Activated CD8-positive, alpha-beta memory T cell treated with anti-CD3 and anti-CD28 coated beads, Interleukin-2, amount 50 U/mL, for 24 hours (primary cell): ENCODE measurements around the gene EIF4E3.

Source experiments
- DNase-seq: peaks from one replicate; pipeline ENCODE4 v3.0.0-alpha.2; 2020; ENCODE audit errors: extremely low read depth

Gene EIF4E3

DNA sequence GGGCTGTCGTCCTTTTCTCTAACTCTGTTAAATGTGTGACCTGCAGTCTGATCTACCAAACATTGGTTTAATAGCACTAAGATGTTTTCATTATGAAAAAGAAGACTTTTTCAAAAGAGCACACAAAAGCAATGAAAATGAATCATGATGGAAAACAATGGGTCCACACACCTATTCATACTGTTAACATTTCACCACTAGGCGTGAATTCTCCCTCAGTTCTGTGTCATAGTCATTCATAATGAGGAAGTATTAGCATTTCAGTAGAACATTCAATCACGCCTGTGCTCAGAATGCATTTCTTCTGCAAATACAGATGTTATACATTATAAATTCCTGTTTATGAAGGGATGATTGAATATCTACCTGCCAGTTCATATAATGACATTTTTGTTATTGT is 35.9 kb downstream of the EIF4E3 start:
- no peak for DNase-seq

DNA sequence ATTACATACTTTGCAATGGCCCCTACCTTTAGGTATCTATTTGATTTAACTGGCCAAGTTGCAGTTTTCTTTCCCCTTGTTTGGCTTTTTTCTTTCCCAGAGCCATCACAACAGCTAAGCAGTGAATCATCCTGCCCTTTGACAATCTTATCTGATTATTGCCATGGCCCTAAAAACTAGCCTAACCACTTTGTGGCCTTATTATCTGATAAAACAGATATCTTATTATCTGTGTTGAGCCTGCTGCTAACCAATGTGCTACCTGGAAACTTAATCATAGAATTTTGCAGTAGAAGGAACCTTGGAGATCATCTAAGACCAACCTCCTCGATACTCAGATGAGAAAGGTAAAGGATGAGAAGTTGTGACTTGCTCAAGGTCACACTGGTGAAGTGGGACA is 37.1 kb downstream of the EIF4E3 start:
- DNase-seq = no peak

GRCh38 chr3:71685686-71686085 is 39.5 kb downstream of the EIF4E3 start:
- DNase-seq = no peak

DNA sequence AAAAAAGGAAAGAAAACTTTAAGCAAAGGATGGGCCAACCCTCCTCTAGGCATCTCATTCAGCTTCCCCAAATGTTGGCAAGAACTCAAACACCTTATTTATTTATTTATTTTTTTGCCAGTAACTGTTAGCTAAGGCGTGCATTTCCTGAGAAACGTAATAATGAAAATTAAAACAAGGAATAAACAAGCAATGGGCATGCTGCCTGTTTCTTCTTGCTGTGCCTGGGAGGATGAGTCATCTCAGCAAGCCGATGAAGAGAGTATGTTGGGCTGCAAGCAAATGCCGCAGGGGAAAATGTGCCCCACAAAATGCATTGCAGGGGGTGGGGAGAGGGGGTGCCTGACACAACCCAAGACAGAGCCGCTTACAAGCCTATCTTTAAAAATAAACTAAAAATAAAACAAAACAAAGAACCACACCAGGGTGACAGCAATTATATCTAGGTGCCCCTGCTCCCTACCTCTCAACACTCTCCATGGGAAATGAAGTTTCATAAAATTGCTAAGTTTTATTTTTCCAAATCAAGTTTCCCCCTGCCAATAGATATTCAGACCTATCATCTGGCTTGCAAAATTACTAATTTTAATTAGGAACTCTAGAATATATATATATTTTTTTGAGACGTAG is 40.3 kb downstream of the EIF4E3 start:
- no peak for DNase-seq

- no peak for DNase-seq
Measured at GRCh38 chr3:71684046-71684756, 41.0 kb downstream of the EIF4E3 start.

GRCh38 chr3:71681224-71681668 is 44.0 kb downstream of the EIF4E3 start:
- DNase-seq = no peak

- DNase-seq = no peak
Measured at GRCh38 chr3:71680603-71681002, 44.6 kb downstream of the EIF4E3 start.

GRCh38 chr3:71676931-71677330 is 48.3 kb downstream of the EIF4E3 start:
- DNase-seq = no peak

DNA sequence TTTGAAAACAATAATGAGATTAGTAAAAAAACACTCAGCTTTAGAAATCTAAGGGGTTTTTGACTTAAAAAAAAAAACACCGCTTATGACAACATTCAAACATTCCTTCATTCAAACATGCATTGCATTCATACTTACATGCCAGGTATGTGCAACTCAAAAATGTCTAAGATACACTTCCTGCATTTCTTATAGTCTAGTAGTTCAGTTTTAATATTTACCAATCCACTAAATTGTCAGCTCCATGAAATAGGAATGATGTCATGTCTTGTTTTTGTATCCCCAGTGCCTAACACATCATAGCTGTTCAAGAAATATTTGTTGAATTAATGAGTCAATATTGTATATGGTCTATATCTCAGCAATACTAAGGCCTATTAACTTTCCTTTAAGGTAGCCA is 51.7 kb downstream of the EIF4E3 start:
- DNase-seq = no peak

DNA sequence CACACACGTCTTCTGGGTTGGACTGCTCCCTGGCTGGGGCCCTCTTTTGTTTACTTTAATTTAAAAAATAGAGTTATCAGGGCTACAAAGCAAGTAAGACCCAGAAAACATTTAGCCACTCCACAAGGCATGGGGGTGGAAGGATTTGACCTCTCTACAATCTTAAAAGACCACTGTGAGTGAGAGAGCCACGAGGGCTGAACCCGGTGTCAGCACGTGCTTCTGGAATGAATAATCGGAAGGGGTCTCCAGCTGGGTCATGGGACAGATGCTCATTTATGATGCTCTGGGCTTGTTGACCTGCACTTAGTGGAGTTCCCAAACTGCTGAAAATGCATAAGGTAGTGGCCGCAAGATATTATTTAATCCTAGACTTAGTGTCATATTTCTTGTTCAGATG is 52.4 kb downstream of the EIF4E3 start:
- no peak for DNase-seq

GRCh38 chr3:71672340-71672739 is 52.9 kb downstream of the EIF4E3 start:
- DNase-seq = no peak

DNA sequence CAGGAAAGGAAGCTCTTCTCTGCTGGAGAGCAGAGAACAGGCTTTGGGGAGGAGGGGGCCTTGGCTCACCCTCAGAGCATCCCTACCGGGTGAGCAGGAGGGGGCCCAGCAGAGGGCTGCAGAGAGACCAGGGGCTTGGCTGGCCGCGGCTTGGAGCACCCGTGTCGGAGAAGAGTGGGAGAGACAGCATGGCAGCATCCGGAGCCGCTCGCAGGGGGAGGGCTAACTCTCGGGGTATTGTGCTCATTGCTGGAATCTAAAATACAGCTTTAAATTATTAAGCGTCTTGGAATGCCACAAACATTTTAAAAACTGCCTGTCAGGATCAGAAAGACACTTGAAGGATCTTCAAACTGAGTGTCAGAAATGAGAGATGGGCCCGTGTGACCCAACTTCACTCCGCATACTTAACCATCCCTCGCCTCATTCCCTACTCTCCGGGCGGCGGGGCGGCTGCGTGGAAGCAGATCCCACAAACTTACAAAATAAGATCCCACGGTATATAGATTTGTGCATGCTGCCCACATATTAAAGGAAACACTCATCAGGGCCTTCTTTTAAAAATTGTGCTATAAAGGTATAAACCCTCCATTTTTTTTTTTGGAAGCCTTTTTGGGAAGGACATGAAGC is 53.9 kb downstream of the EIF4E3 start:
- DNase-seq = no peak

DNA sequence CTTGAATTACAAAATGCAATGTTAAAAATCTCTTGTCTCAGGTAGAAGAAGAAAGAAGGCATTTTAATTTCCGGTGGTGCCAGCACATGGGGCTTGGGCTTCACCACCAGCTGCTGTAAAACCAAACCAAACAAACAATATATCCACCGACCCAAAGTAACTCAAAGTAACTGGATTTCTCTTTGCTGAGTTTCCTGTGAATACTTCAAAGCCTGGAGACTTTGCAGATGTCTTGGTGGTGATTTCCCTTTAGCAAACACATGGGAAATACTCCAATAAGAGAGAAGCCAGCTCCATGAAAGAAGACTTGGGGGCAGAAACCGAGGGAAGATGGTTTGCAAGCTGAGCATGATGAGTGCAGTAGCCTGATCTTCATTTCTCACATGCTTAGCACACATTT is 62.6 kb downstream of the EIF4E3 start:
- no peak for DNase-seq

- DNase-seq = no peak
Measured at GRCh38 chr3:71662056-71662455, 63.1 kb downstream of the EIF4E3 start.

DNA sequence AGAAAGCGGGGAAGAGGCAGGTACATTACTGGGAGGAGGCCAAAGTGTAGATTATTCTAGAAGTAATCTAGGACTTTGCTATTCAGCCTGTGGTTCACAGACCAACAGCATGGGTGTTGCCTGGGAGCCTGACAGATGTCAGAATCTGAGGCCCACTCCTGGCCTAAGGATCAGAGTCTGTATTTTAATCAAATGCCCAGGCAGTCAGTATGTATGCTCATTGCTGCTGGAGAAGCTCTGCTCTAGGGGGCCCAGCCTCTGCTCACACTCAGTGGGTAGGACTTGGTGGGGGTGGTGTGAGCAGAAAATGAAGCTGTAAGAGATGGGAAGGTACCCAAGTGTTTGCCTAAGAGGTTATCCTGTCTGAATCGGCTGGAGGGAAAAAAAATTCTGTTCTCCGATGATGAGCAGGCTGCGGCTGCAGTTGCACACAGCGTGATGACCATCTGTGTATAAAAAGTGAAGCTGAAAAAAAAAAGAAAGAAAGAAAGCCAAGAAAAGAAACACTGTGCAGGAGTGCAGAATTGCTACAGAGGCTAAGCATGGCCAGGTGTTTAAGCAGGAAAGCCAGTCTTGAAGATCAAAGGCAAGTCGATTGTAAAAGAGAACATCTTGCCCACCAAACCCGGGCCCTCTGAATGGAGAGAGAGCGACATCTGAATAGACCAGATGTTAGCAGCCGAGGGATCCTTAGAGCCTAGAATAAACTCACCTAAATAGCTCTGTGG is 65.2 kb downstream of the EIF4E3 start:
- no peak for DNase-seq

DNA sequence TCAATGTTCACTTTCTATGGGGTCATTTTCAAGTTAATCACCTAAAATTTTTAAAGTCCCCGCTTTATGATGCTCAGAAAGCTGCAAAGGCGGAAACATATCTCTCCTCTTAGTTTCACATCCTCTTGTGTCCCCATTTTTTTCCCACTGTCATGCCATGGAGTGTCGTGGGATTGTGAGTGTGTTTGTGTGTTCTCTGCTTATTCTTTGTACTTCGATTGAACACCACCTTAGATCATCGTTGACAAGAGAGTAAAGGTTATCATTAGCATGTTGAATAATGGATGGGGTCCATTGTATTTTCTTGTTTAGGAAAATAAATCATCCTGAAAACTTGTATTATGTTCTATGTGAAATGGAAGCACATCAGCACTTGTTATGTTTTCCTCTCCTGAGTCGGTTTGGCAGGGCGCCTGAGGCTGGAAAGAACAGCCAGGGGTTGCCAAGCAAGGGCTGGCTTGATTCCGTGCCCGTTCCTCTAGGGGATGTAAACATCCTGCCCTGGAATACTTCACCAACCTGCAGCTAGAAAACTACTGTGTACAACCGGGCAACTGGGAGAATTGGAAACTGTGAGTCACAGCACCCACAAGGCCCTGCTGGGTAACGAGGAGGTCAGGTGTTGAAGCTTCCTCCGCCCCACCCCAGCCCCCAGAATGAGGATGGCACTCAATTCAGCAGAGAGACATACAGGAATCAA is 67.2 kb downstream of the EIF4E3 start:
- no peak for DNase-seq

DNA sequence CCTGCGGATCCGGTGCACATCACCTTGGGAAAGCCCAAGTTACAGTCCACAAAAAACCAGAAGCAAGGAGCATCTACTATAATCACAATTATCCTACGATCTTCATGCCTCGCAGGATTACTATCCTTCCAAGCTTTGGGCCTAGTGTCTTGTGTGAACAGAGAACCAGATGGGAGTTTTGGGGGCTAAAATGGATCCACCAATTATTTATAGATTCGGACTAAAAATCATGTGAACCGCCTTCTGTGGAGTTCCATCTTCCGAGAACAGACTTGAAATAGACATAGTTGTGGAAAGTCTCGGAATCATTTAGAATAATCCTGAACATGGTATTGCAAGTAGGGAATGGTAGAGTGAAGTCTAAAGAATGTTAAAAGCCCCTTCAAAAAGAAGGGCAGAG is 70.1 kb downstream of the EIF4E3 start:
- DNase-seq = no peak

- no peak for DNase-seq
Measured at GRCh38 chr3:71653414-71653807, 71.8 kb downstream of the EIF4E3 start.

- DNase-seq = no peak
Measured at GRCh38 chr3:71652781-71653413, 72.3 kb downstream of the EIF4E3 start.

- DNase-seq = no peak
Measured at GRCh38 chr3:71651625-71652024, 73.6 kb downstream of the EIF4E3 start.

GRCh38 chr3:71650372-71650771 is 74.8 kb downstream of the EIF4E3 start:
- no peak for DNase-seq
